ENCODE results near the gene SDHAF2. TPM values are rescaled to one million over a fixed set of nuclear protein-coding genes. Genes with fewer than 3 reads are reported as not detected.

The SDHAF2 gene
- total and polyA plus RNA-seq, 2 donors (not counting 1 experiment from before 2014, with no cell fraction given) = 61.8 to 65.3 TPM

DNA sequence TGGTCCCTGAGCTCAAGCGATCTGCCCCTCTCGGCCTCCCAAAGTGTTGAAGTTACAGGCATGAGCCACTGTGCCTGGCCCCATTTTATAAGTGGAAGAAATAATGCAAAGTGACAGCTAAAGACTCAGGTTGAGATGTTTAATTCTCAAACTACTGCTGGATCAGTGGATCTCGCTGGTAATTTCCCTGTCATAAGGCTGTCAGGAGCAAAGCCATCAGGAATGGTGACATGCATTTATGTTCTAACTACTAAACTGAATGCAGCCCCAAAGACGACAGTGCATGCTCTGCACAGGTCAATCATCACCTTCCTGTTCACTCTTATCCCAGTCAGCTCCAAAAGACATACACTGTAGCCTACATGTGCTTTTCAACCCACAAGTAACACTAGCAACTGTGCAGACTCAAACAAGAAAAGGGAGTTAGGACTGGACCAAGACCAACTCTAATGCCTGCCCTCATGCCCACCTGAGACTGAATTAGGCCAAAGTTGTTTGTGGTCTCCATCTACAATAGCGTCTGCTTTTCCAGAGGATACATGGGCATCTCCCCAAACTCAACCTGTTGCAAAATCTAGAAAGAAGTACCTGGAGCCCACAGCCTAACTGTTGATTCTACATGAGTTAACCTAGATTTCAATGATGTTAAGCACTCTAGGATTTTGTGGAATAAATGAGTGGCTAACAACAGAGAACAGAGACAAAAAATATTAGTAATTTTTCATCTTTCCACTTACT lies 22.8 kb upstream of the SDHAF2 start:
- Histone ChIP-seq H3K79me2 (ENCODE audit: control insufficient read depth, insufficient read depth, low read length) (no peaks in the 10 kb centered on the region), H3K9me3 (ENCODE audit: control insufficient read depth, insufficient read depth, low read depth, low read length) (no peaks in the 10 kb centered on the region), H3K27ac (ENCODE audit: insufficient read depth, low read length) (no peak overlapping the region), H3K9ac (ENCODE audit: insufficient read depth, low read length) (no peak overlapping the region), H4K20me1 (ENCODE audit: control insufficient read depth, extremely low read depth, insufficient read depth, low read length) (no peaks in the 10 kb centered on the region), H3K36me3 (ENCODE audit: control insufficient read depth, insufficient read depth, low read length) (peaks cover 28% of the 10 kb centered on the region), H3K4me1 (ENCODE audit: control insufficient read depth, extremely low read depth, insufficient read depth, low read length) (no peaks in the 10 kb centered on the region), H3K27me3 (ENCODE audit: control insufficient read depth, insufficient read depth, low read length) (no peaks in the 10 kb centered on the region), H3K4me2 (ENCODE audit: extremely low read depth, insufficient read depth, low read length) (no peak overlapping the region), H3K4me3 (replicated peaks in 1 of 4; ENCODE audit: control extremely low read depth in 1 of 4, insufficient read depth in 1 of 4, low read depth in 3 of 4, low read length in 4 of 4) (no peak overlapping the region), H2AFZ (ENCODE audit: low read length) (no peak overlapping the region)
- no peak for DNase-seq (ENCODE audit: low read depth in 2 of 2)
- no peak for TF ChIP-seq EZH2 (IDR thresholded peaks at IDR 0.05; ENCODE audit: low read length, missing control alignments)
- TF ChIP-seq, protein P1, sequence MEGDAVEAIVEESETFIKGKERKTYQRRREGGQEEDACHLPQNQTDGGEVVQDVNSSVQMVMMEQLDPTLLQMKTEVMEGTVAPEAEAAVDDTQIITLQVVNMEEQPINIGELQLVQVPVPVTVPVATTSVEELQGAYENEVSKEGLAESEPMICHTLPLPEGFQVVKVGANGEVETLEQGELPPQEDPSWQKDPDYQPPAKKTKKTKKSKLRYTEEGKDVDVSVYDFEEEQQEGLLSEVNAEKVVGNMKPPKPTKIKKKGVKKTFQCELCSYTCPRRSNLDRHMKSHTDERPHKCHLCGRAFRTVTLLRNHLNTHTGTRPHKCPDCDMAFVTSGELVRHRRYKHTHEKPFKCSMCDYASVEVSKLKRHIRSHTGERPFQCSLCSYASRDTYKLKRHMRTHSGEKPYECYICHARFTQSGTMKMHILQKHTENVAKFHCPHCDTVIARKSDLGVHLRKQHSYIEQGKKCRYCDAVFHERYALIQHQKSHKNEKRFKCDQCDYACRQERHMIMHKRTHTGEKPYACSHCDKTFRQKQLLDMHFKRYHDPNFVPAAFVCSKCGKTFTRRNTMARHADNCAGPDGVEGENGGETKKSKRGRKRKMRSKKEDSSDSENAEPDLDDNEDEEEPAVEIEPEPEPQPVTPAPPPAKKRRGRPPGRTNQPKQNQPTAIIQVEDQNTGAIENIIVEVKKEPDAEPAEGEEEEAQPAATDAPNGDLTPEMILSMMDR (conservative IDR thresholded peaks at IDR 0.05 in 1 of 2, IDR thresholded peaks at IDR 0.05 in 1 of 2; ENCODE audit: low read depth in 1 of 2, low read length in 2 of 2) = no peak

DNA sequence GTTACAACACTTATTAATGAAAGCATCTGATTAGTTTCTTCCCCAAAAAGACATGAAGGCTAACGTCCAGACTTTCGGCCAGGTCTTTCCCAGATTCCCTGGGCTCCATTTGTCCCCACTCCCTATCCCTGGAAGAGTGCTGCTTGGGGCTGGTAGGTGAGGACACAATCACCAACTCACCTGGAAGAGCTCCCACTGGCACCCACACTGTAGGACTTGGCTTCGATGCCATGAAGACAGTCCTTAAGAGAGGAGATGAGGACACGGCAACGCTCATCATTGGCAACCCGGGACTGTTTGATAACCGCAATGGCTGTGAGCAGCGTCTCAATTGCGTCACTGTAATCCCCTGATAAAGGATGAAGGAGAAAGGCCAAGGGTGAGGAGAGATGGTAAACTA lies 18.3 kb upstream of the SDHAF2 start:
- Histone ChIP-seq H3K27me3 (ENCODE audit: control insufficient read depth, insufficient read depth, low read length) (no peaks in the 10 kb centered on the region), H3K36me3 (ENCODE audit: control insufficient read depth, insufficient read depth, low read length) (peaks cover 20% of the 10 kb centered on the region), H4K20me1 (ENCODE audit: control insufficient read depth, extremely low read depth, insufficient read depth, low read length) (no peaks in the 10 kb centered on the region), H3K9ac (ENCODE audit: insufficient read depth, low read length) (no peak overlapping the region), H3K4me3 (replicated peaks in 1 of 4; ENCODE audit: control extremely low read depth in 1 of 4, insufficient read depth in 1 of 4, low read depth in 3 of 4, low read length in 4 of 4) (no peak overlapping the region), H3K79me2 (ENCODE audit: control insufficient read depth, insufficient read depth, low read length) (no peaks in the 10 kb centered on the region), H3K27ac (ENCODE audit: insufficient read depth, low read length) (no peak overlapping the region), H2AFZ (ENCODE audit: low read length) (no peak overlapping the region), H3K4me1 (ENCODE audit: control insufficient read depth, extremely low read depth, insufficient read depth, low read length) (no peaks in the 10 kb centered on the region), H3K9me3 (ENCODE audit: control insufficient read depth, insufficient read depth, low read depth, low read length) (no peaks in the 10 kb centered on the region), H3K4me2 (ENCODE audit: extremely low read depth, insufficient read depth, low read length) (no peak overlapping the region)
- no peak for DNase-seq (ENCODE audit: low read depth in 2 of 2)
- TF ChIP-seq, protein P1 (conservative IDR thresholded peaks at IDR 0.05 in 1 of 2, IDR thresholded peaks at IDR 0.05 in 1 of 2; ENCODE audit: low read depth in 1 of 2, low read length in 2 of 2) = no peak
- no peak for TF ChIP-seq EZH2 (IDR thresholded peaks at IDR 0.05; ENCODE audit: low read length, missing control alignments)

- DNase-seq (ENCODE audit: low read depth in 2 of 2) = peak in 1 of 2 donors; percentile 37
- peaks cover 23% of the 10 kb centered on the region for H3K36me3 ChIP-seq (ENCODE audit: control insufficient read depth, insufficient read depth, low read length)
Observed at GRCh38 chr11:61413496-61413895, 16.4 kb upstream of the SDHAF2 start.

More at GRCh38 chr11:61413496-61413895, 16.4 kb upstream of the SDHAF2 start:
- Histone ChIP-seq H3K79me2 (ENCODE audit: control insufficient read depth, insufficient read depth, low read length) (peaks cover 8% of the 10 kb centered on the region), H3K4me3 (replicated peaks in 1 of 4; ENCODE audit: control extremely low read depth in 1 of 4, insufficient read depth in 1 of 4, low read depth in 3 of 4, low read length in 4 of 4) (no peak overlapping the region), H3K4me2 (ENCODE audit: extremely low read depth, insufficient read depth, low read length) (no peak overlapping the region), H3K9me3 (ENCODE audit: control insufficient read depth, insufficient read depth, low read depth, low read length) (no peaks in the 10 kb centered on the region), H3K27ac (ENCODE audit: insufficient read depth, low read length) (no peak overlapping the region), H3K9ac (ENCODE audit: insufficient read depth, low read length) (no peak overlapping the region), H2AFZ (ENCODE audit: low read length) (no peak overlapping the region), H4K20me1 (ENCODE audit: control insufficient read depth, extremely low read depth, insufficient read depth, low read length) (no peaks in the 10 kb centered on the region), H3K4me1 (ENCODE audit: control insufficient read depth, extremely low read depth, insufficient read depth, low read length) (no peaks in the 10 kb centered on the region), H3K27me3 (ENCODE audit: control insufficient read depth, insufficient read depth, low read length) (no peaks in the 10 kb centered on the region)
- no peak for TF ChIP-seq EZH2 (IDR thresholded peaks at IDR 0.05; ENCODE audit: low read length, missing control alignments)
- TF ChIP-seq, protein P1 (conservative IDR thresholded peaks at IDR 0.05 in 1 of 2, IDR thresholded peaks at IDR 0.05 in 1 of 2; ENCODE audit: low read depth in 1 of 2, low read length in 2 of 2) = no peak
